Upper lobe of left lung (tissue), 6 donors: ENCODE results near the gene BICDL2. TPM values are rescaled to one million over a fixed set of nuclear protein-coding genes. Genes with fewer than 3 reads are reported as not detected.
"Not testable (repeated sequence)": the region's sequence is repeated elsewhere in the genome, so short reads cannot be mapped to it uniquely, and the experiment has no call there.

ENCODE experiments used
- ATAC-seq, 2 donors: fragments of 200-7000 bp; cut with Tn5 transposase; one replicate each; pipeline ENCODE4 v1.9.1; 2022; ENCODE audit warnings: mild to moderate bottlenecking in 2 of 2, moderate library complexity in 2 of 2; ENCODE audit not compliant: low FRiP score in 2 of 2
- DNase-seq, 2 donors: peaks; one replicate each; pipeline ENCODE4 v3.0.0-alpha.2; 2019 to 2020
- H3K27ac ChIP-seq, 4 donors: fragments of 200-600 bp; sonication (generic); one replicate each; pipeline ENCODE4 v1.5.1; 2016 to 2019
- H3K27me3 ChIP-seq, 4 donors: fragments of 200-600 bp; sonication (generic); one replicate each; pipeline ENCODE4 v1.5.1; 2017 to 2019
- H3K36me3 ChIP-seq, 4 donors: fragments of 200-600 bp; sonication (generic); one replicate each; pipeline ENCODE4 v1.5.1; 2016 to 2019
- H3K4me1 ChIP-seq, 4 donors: fragments of 200-600 bp; sonication (generic); one replicate each; pipeline ENCODE4 v1.5.1; 2018 to 2019
- H3K4me3 ChIP-seq, 4 donors: fragments of 200-600 bp; sonication (generic); one replicate each; pipeline ENCODE4 v1.5.1; 2017 to 2019; ENCODE audit warnings: mild to moderate bottlenecking in 2 of 4, moderate library complexity in 1 of 4
- H3K9me3 ChIP-seq, 4 donors: fragments of 200-600 bp; sonication (generic); one replicate each; pipeline ENCODE4 v1.5.1; 2018 to 2019
- EP300 ChIP-seq, 4 donors: sonication (generic); formaldehyde crosslinking; IDR thresholded peaks; one replicate each; pipeline ENCODE4 v1.5.1; 2017; ENCODE audit warnings: antibody characterized with exemption in 4 of 4, control low read depth in 2 of 4
- POLR2A ChIP-seq, 4 donors: fragments of 450-650 bp; IDR thresholded peaks; one replicate each; pipeline ENCODE4 v1.5.1; 2016 to 2017; ENCODE audit warnings: antibody characterized with exemption in 4 of 4, mild to moderate bottlenecking in 2 of 4
- POLR2AphosphoS5 ChIP-seq, 2 donors: sonication (generic); formaldehyde crosslinking; IDR thresholded peaks; one replicate each; pipeline ENCODE4 v1.5.1; 2017; ENCODE audit warnings: antibody characterized with exemption in 2 of 2
- WGBS, 2 donors: methylation state at CpG; one replicate each; pipeline ENCODE4 v1.1.5; 2017 to 2018; 5-methylcytosine and 5-hydroxymethylcytosine counted together
- total RNA-seq, 6 donors: library from RNA; depleted of rRNA in 4 of 6; stranded (reverse); fragments of >200 nt in 4 of 6; gene quantifications; one replicate each; pipeline versions ENCODE4 v1.1.0 to v1.2.1, GENCODE V29; 2016 to 2021
- TF ChIP-seq, protein P1 (sequence below), 6 experiments: fragments of 450-650 bp in 4 of 6; fragments of 200-600 bp in 2 of 6; sonication (generic) in 2 of 6; IDR thresholded peaks; one replicate each; pipeline ENCODE4 v1.5.1; 2016 to 2019; ENCODE audit warnings: antibody characterized with exemption in 6 of 6
- donor health status: DM: no; HTN: no; CAD: no; lungs with moderate emphysema.
- donor health status: DM: no; HTN: yes; CAD: no; lungs with severe emphysema.

BICDL2 gene, protein sequence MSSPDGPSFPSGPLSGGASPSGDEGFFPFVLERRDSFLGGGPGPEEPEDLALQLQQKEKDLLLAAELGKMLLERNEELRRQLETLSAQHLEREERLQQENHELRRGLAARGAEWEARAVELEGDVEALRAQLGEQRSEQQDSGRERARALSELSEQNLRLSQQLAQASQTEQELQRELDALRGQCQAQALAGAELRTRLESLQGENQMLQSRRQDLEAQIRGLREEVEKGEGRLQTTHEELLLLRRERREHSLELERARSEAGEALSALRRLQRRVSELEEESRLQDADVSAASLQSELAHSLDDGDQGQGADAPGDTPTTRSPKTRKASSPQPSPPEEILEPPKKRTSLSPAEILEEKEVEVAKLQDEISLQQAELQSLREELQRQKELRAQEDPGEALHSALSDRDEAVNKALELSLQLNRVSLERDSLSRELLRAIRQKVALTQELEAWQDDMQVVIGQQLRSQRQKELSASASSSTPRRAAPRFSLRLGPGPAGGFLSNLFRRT
- total RNA-seq, result 10 to 100 TPM; 18.5 to 98.5 (median 35.0) TPM

DNA sequence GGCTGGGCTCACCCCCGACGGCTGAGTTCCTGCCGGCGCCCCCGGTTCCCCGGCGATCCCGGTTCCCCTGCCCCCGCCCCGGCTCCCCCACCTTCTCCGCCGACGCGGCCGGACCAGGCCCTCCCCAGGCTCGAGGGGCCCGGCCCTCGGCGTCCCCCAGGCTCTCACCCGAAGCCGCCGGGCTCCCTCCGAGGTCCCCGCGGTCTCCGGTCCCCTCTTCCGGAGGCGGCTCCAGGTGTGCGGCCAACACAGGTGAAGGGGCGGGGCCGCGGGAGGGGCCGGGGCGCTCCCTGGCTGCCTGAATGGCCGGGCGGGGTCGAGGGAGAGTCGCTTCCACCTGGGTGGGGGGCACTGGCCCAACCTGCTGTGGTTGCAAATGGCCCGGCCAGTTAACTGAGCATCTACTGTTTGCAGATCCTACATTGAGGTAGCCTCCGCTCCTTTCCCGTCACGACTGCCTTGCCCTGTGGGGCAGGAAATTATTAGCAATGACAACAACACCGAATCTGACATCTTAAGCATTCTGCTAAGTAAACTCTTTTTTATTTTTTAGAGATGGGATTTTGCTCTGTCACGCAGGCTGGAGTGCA lies at the start of gene BICDL2:
Gene BICDL2, minus strand, starts transcription at position 219 of the 590 bp plus-strand sequence. CDS start 1,448 bp downstream, outside the sequence.
- ATAC-seq (peak; percentile 23 to 32), DNase-seq (peak; percentile 67 to 90)
- Histone ChIP-seq H3K4me1 (peaks cover 7 to 31% (median 14%) of the 10 kb centered on the region in 4 donors), H3K4me3 (peak within 1 kb of the TSS; percentile 18 to 60 (median 56)), H3K36me3 (no peaks in the 10 kb centered on the region), H3K27me3 (peaks cover 4 to 26% (median 15%) of the 10 kb centered on the region in 4 donors), H3K27ac (peak within 1 kb of the TSS; percentile 37 to 63 (median 57)), H3K9me3 (no peaks in the 10 kb centered on the region)
- 25 to 35% methylated on average over 5 to 8 of the region's 44 CpGs for WGBS, 2 donors
- TF ChIP-seq POLR2AphosphoS5 (IDR thresholded peaks at IDR 0.05), result no peak
- TF ChIP-seq, protein P1, sequence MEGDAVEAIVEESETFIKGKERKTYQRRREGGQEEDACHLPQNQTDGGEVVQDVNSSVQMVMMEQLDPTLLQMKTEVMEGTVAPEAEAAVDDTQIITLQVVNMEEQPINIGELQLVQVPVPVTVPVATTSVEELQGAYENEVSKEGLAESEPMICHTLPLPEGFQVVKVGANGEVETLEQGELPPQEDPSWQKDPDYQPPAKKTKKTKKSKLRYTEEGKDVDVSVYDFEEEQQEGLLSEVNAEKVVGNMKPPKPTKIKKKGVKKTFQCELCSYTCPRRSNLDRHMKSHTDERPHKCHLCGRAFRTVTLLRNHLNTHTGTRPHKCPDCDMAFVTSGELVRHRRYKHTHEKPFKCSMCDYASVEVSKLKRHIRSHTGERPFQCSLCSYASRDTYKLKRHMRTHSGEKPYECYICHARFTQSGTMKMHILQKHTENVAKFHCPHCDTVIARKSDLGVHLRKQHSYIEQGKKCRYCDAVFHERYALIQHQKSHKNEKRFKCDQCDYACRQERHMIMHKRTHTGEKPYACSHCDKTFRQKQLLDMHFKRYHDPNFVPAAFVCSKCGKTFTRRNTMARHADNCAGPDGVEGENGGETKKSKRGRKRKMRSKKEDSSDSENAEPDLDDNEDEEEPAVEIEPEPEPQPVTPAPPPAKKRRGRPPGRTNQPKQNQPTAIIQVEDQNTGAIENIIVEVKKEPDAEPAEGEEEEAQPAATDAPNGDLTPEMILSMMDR (IDR thresholded peaks at IDR 0.05), result no peak
- no peak for TF ChIP-seq EP300 (IDR thresholded peaks at IDR 0.05)
- TF ChIP-seq POLR2A (IDR thresholded peaks at IDR 0.05), result peak in 1 of 4 donors; percentile 34

- H3K27ac ChIP-seq, result peak overlapping the region; percentile 75 to 88 (median 86)
- TF ChIP-seq POLR2A (IDR thresholded peaks at IDR 0.05) (no peak), EP300 (IDR thresholded peaks at IDR 0.05) (no peak), POLR2AphosphoS5 (IDR thresholded peaks at IDR 0.05) (no peak)
- TF ChIP-seq, protein P1 (IDR thresholded peaks at IDR 0.05), result no peak
- no peaks in the 10 kb centered on the region for H3K27me3 ChIP-seq
- 72 to 74% methylated on average over 17 of the region's 17 CpGs for WGBS, 2 donors
- no peak for DNase-seq
- no peaks in the 10 kb centered on the region for H3K36me3 ChIP-seq
- peaks cover 24 to 39% (median 29%) of the 10 kb centered on the region in 4 donors for H3K4me1 ChIP-seq
- H3K9me3 ChIP-seq, result no peaks in the 10 kb centered on the region
- H3K4me3 ChIP-seq, result peak overlapping the region in 3 of 4 donors; percentile 36 to 51 (median 48)
- no peak for ATAC-seq
Observed at GRCh38 chr16:3085868-3086595, 49.3 kb upstream of the BICDL2 start.

GRCh38 chr16:3084969-3085670 lies 48.4 kb upstream of the BICDL2 start:
- Histone ChIP-seq H3K36me3 (no peaks in the 10 kb centered on the region), H3K9me3 (no peaks in the 10 kb centered on the region), H3K4me1 (peaks cover 24 to 39% (median 29%) of the 10 kb centered on the region in 4 donors), H3K27me3 (no peaks in the 10 kb centered on the region), H3K27ac (peak overlapping the region in 1 of 4 donors; percentile 85), H3K4me3 (no peak overlapping the region)
- TF ChIP-seq, protein P1 (IDR thresholded peaks at IDR 0.05), result no peak
- TF ChIP-seq POLR2A (IDR thresholded peaks at IDR 0.05) (no peak), EP300 (IDR thresholded peaks at IDR 0.05) (no peak), POLR2AphosphoS5 (IDR thresholded peaks at IDR 0.05) (no peak)
- no peak for ATAC-seq
- DNase-seq, result no peak
- WGBS, 2 donors, result 86% methylated on average over 7 of the region's 7 CpGs

GRCh38 chr16:3084491-3084890 lies 47.7 kb upstream of the BICDL2 start:
- Histone ChIP-seq H3K27me3 (no peaks in the 10 kb centered on the region), H3K4me3 (no peak overlapping the region), H3K4me1 (peaks cover 21 to 38% (median 28%) of the 10 kb centered on the region in 4 donors), H3K36me3 (no peaks in the 10 kb centered on the region), H3K9me3 (no peaks in the 10 kb centered on the region), H3K27ac (no peak overlapping the region)
- TF ChIP-seq, protein P1 (IDR thresholded peaks at IDR 0.05), result no peak
- TF ChIP-seq EP300 (IDR thresholded peaks at IDR 0.05) (no peak), POLR2A (IDR thresholded peaks at IDR 0.05) (no peak)
- no peak for DNase-seq
- no peak for ATAC-seq
- 58 to 92% methylated on average over 1 of the region's 1 CpG for WGBS, 2 donors

GRCh38 chr16:3083408-3083807 lies 46.7 kb upstream of the BICDL2 start:
- H3K36me3 ChIP-seq, DNase-seq, H3K9me3 ChIP-seq, H3K27ac ChIP-seq, H3K27me3 ChIP-seq, H3K4me3 ChIP-seq, ATAC-seq: not testable (repeated sequence)
- peaks cover 12 to 27% (median 19%) of the 10 kb centered on the region in 4 donors for H3K4me1 ChIP-seq
- WGBS, 2 donors, result 98 to 100% methylated on average over 6 to 7 of the region's 8 CpGs

- peaks cover 0 to 12% (median 6%) of the 10 kb centered on the region in 4 donors for H3K4me1 ChIP-seq
- DNase-seq, H3K27ac ChIP-seq, ATAC-seq, H3K27me3 ChIP-seq, H3K9me3 ChIP-seq, H3K4me3 ChIP-seq: not testable (repeated sequence)
- 92 to 95% methylated on average over 12 of the region's 13 CpGs for WGBS, 2 donors
- peaks cover 0 to 10% (median 0%) of the 10 kb centered on the region in 4 donors for H3K36me3 ChIP-seq
Observed at GRCh38 chr16:3081957-3082356, 45.2 kb upstream of the BICDL2 start.
